Activated T-cell treated with anti-CD3 and anti-CD28 coated beads, Interleukin-2, amount 50 U/mL, for 72 hours (primary cell): ENCODE data around the gene PDE7B. TPM values are rescaled to one million over a fixed set of nuclear protein-coding genes. Genes with fewer than 3 reads are reported as not detected.

Experiments
- ATAC-seq, 2 donors: fragments of 150-1000 bp; cut with Tn5 transposase; replicated peaks in 1 of 2; 2 replicates each; pipeline ENCODE4 v1.10.0; 2021; ENCODE audit warnings: moderate library complexity in 2 of 2, mild to moderate bottlenecking in 1 of 2
- DNase-seq, 2 donors: peaks; one replicate each; pipeline ENCODE4 v3.0.0; 2021 to 2022; ENCODE audit warnings: mixed read lengths in 1 of 2
- H3K27ac Mint-ChIP-seq: one replicate; pipeline ENCODE4 v1.8.0; 2022; ENCODE audit warnings: mild to moderate bottlenecking, moderate library complexity, mixed read lengths
- H3K27me3 Mint-ChIP-seq: one replicate; pipeline ENCODE4 v1.8.0; 2022; ENCODE audit warnings: low read depth, mixed read lengths
- H3K36me3 Mint-ChIP-seq, 2 donors: one replicate each; pipeline ENCODE4 v1.8.0; 2022; ENCODE audit warnings: mixed read lengths in 2 of 2, mild to moderate bottlenecking in 1 of 2; ENCODE audit not compliant: insufficient read depth in 2 of 2
- H3K4me1 Mint-ChIP-seq: one replicate; pipeline ENCODE4 v1.8.0; 2022; ENCODE audit warnings: low read depth, mixed read lengths
- H3K4me3 Mint-ChIP-seq, 2 donors: one replicate each; pipeline ENCODE4 v1.8.0; 2022; ENCODE audit warnings: mild to moderate bottlenecking in 2 of 2, mixed read lengths in 2 of 2, moderate library complexity in 2 of 2
- H3K9me3 Mint-ChIP-seq, 2 donors: one replicate each; pipeline ENCODE4 v1.8.0; 2022; ENCODE audit warnings: mixed read lengths in 2 of 2
- total RNA-seq, 2 donors: library from RNA; stranded (reverse); gene quantifications; one replicate each; pipeline ENCODE4 v1.2.3, GENCODE V29; 2022

PDE7B gene
- total RNA-seq: 1 to 10 TPM in 1 of 2 donors, under 1 TPM in 1; 1.00 to 4.2 TPM

GRCh38 chr6:135851442-135852271 lies at the start of gene PDE7B:
Gene PDE7B, plus strand, starts transcription at chr6:135851701.
- H3K4me3 Mint-ChIP-seq: peak within 1 kb of the TSS; percentile 76 to 79
- DNase-seq (peak; percentile 49 to 64), ATAC-seq (peak; percentile 83 to 84)
- H3K9me3 Mint-ChIP-seq: no peaks in the 10 kb centered on the region
- no peaks in the 10 kb centered on the region for H3K27me3 Mint-ChIP-seq
- H3K36me3 Mint-ChIP-seq: peaks cover 0 to 3% of the 10 kb centered on the region in 2 donors
- peaks cover 42% of the 10 kb centered on the region for H3K4me1 Mint-ChIP-seq
- H3K27ac Mint-ChIP-seq: peak within 1 kb of the TSS; percentile 69

- DNase-seq: no peak
- no peak for ATAC-seq
- no peaks in the 10 kb centered on the region for H3K9me3 Mint-ChIP-seq
- no peak overlapping the region for H3K27ac Mint-ChIP-seq
- H3K4me3 Mint-ChIP-seq: no peak overlapping the region
- H3K27me3 Mint-ChIP-seq: no peaks in the 10 kb centered on the region
- no peaks in the 10 kb centered on the region for H3K36me3 Mint-ChIP-seq
- no peaks in the 10 kb centered on the region for H3K4me1 Mint-ChIP-seq
Observed at GRCh38 chr6:135801755-135802465, 49.6 kb upstream of the PDE7B start.

- H3K27me3 Mint-ChIP-seq: no peaks in the 10 kb centered on the region
- no peaks in the 10 kb centered on the region for H3K9me3 Mint-ChIP-seq
Observed at GRCh38 chr6:135810486-135810885, 41.0 kb upstream of the PDE7B start.

GRCh38 chr6:135811170-135811569 lies 40.3 kb upstream of the PDE7B start:
- no peaks in the 10 kb centered on the region for H3K9me3 Mint-ChIP-seq
- H3K4me1 Mint-ChIP-seq: no peaks in the 10 kb centered on the region
- H3K27ac Mint-ChIP-seq: no peak overlapping the region
- DNase-seq (no peak), ATAC-seq (no peak)
- no peaks in the 10 kb centered on the region for H3K27me3 Mint-ChIP-seq
- H3K36me3 Mint-ChIP-seq: no peaks in the 10 kb centered on the region
- no peak overlapping the region for H3K4me3 Mint-ChIP-seq

More at GRCh38 chr6:135810486-135810885, 41.0 kb upstream of the PDE7B start:
- Mint-ChIP-seq H3K36me3 (no peaks in the 10 kb centered on the region), H3K4me3 (no peak overlapping the region), H3K27ac (no peak overlapping the region), H3K4me1 (no peaks in the 10 kb centered on the region)
- ATAC-seq: no peak
- DNase-seq: no peak

GRCh38 chr6:135811644-135812526 lies 39.6 kb upstream of the PDE7B start:
- Mint-ChIP-seq H3K27me3 (no peaks in the 10 kb centered on the region), H3K9me3 (no peaks in the 10 kb centered on the region), H3K27ac (no peak overlapping the region), H3K4me1 (no peaks in the 10 kb centered on the region), H3K36me3 (no peaks in the 10 kb centered on the region), H3K4me3 (no peak overlapping the region)
- ATAC-seq (no peak), DNase-seq (no peak)

- Mint-ChIP-seq H3K36me3 (no peaks in the 10 kb centered on the region), H3K4me1 (no peaks in the 10 kb centered on the region), H3K27me3 (no peaks in the 10 kb centered on the region), H3K27ac (no peak overlapping the region), H3K4me3 (no peak overlapping the region), H3K9me3 (no peaks in the 10 kb centered on the region)
- ATAC-seq (no peak), DNase-seq (no peak)
Observed at GRCh38 chr6:135813401-135813800, 38.1 kb upstream of the PDE7B start.

- H3K9me3 Mint-ChIP-seq: no peaks in the 10 kb centered on the region
- H3K36me3 Mint-ChIP-seq: no peaks in the 10 kb centered on the region
Observed at GRCh38 chr6:135814043-135814442, 37.5 kb upstream of the PDE7B start.

GRCh38 chr6:135815216-135815615 lies 36.3 kb upstream of the PDE7B start:
- no peak overlapping the region for H3K27ac Mint-ChIP-seq
- H3K4me3 Mint-ChIP-seq: no peak overlapping the region
- no peaks in the 10 kb centered on the region for H3K27me3 Mint-ChIP-seq
- ATAC-seq: no peak
- no peak for DNase-seq
- no peaks in the 10 kb centered on the region for H3K4me1 Mint-ChIP-seq
- no peaks in the 10 kb centered on the region for H3K9me3 Mint-ChIP-seq
- H3K36me3 Mint-ChIP-seq: no peaks in the 10 kb centered on the region

More at GRCh38 chr6:135814043-135814442, 37.5 kb upstream of the PDE7B start:
- DNase-seq (no peak), ATAC-seq (no peak)
- Mint-ChIP-seq H3K4me3 (no peak overlapping the region), H3K27ac (no peak overlapping the region), H3K27me3 (no peaks in the 10 kb centered on the region), H3K4me1 (no peaks in the 10 kb centered on the region)

- no peaks in the 10 kb centered on the region for H3K27me3 Mint-ChIP-seq
Observed at GRCh38 chr6:135817035-135817434, 34.5 kb upstream of the PDE7B start.

GRCh38 chr6:135819665-135820064 lies 31.8 kb upstream of the PDE7B start:
- ATAC-seq (no peak), DNase-seq (no peak)
- Mint-ChIP-seq H3K4me3 (no peak overlapping the region), H3K4me1 (no peaks in the 10 kb centered on the region), H3K36me3 (no peaks in the 10 kb centered on the region), H3K27ac (no peak overlapping the region), H3K9me3 (no peaks in the 10 kb centered on the region), H3K27me3 (no peaks in the 10 kb centered on the region)

More at GRCh38 chr6:135817035-135817434, 34.5 kb upstream of the PDE7B start:
- H3K4me1 Mint-ChIP-seq: no peaks in the 10 kb centered on the region
- DNase-seq: no peak
- H3K9me3 Mint-ChIP-seq: no peaks in the 10 kb centered on the region
- H3K4me3 Mint-ChIP-seq: no peak overlapping the region
- H3K27ac Mint-ChIP-seq: no peak overlapping the region
- no peaks in the 10 kb centered on the region for H3K36me3 Mint-ChIP-seq
- no peak for ATAC-seq

GRCh38 chr6:135820340-135820739 lies 31.2 kb upstream of the PDE7B start:
- Mint-ChIP-seq H3K27me3 (no peaks in the 10 kb centered on the region), H3K4me1 (no peaks in the 10 kb centered on the region), H3K9me3 (no peaks in the 10 kb centered on the region), H3K36me3 (no peaks in the 10 kb centered on the region), H3K27ac (no peak overlapping the region), H3K4me3 (no peak overlapping the region)
- DNase-seq (no peak), ATAC-seq (no peak)

- no peaks in the 10 kb centered on the region for H3K27me3 Mint-ChIP-seq
- ATAC-seq (no peak), DNase-seq (no peak)
- H3K4me3 Mint-ChIP-seq: no peak overlapping the region
- no peaks in the 10 kb centered on the region for H3K4me1 Mint-ChIP-seq
- no peaks in the 10 kb centered on the region for H3K9me3 Mint-ChIP-seq
- no peaks in the 10 kb centered on the region for H3K36me3 Mint-ChIP-seq
- no peak overlapping the region for H3K27ac Mint-ChIP-seq
Observed at GRCh38 chr6:135823851-135824250, 27.6 kb upstream of the PDE7B start.
